HG03196 (cell line): ENCODE data around the gene TGFA.

Experiments
- ATAC-seq: cut with Tn5 transposase; IDR thresholded peaks from one replicate; pipeline ENCODE4 v1.9.1; 2021; ENCODE audit not compliant: unreplicated experiment

The TGFA gene

GRCh38 chr2:70525032-70525431 is 28.6 kb downstream of the TGFA start:
- no peak for ATAC-seq

GRCh38 chr2:70523996-70524965 is 29.3 kb downstream of the TGFA start:
- ATAC-seq: no peak

GRCh38 chr2:70523672-70523995 is 30.0 kb downstream of the TGFA start:
- ATAC-seq: no peak

- no peak for ATAC-seq
Measured at GRCh38 chr2:70522627-70523026, 31.0 kb downstream of the TGFA start.

- ATAC-seq: no peak
Measured at GRCh38 chr2:70520825-70521224, 32.8 kb downstream of the TGFA start.

GRCh38 chr2:70519453-70519852 is 34.2 kb downstream of the TGFA start:
- no peak for ATAC-seq

GRCh38 chr2:70518557-70518956 is 35.1 kb downstream of the TGFA start:
- ATAC-seq: no peak

GRCh38 chr2:70517804-70518203 is 35.8 kb downstream of the TGFA start:
- no peak for ATAC-seq

GRCh38 chr2:70516596-70516995 is 37.0 kb downstream of the TGFA start:
- ATAC-seq: peak; percentile 88

- no peak for ATAC-seq
Measured at GRCh38 chr2:70515938-70516337, 37.7 kb downstream of the TGFA start.

- no peak for ATAC-seq
Measured at GRCh38 chr2:70514612-70515055, 39.0 kb downstream of the TGFA start.

- ATAC-seq: no peak
Measured at GRCh38 chr2:70513738-70514137, 39.9 kb downstream of the TGFA start.

GRCh38 chr2:70511971-70512729 is 41.5 kb downstream of the TGFA start:
- no peak for ATAC-seq

- no peak for ATAC-seq
Measured at GRCh38 chr2:70510313-70510712, 43.3 kb downstream of the TGFA start.

- ATAC-seq: no peak
Measured at GRCh38 chr2:70509565-70509964, 44.1 kb downstream of the TGFA start.

GRCh38 chr2:70508711-70509462 is 44.7 kb downstream of the TGFA start:
- ATAC-seq: no peak

- no peak for ATAC-seq
Measured at GRCh38 chr2:70505613-70506391, 47.8 kb downstream of the TGFA start.

- ATAC-seq: no peak
Measured at GRCh38 chr2:70504750-70505149, 48.9 kb downstream of the TGFA start.

- no peak for ATAC-seq
Measured at GRCh38 chr2:70503896-70504295, 49.7 kb downstream of the TGFA start.

GRCh38 chr2:70501728-70502127 is 51.9 kb downstream of the TGFA start:
- no peak for ATAC-seq

- no peak for ATAC-seq
Measured at GRCh38 chr2:70501215-70501614, 52.4 kb downstream of the TGFA start.
